Upper lobe of right lung (tissue), 1 donor: ENCODE data around the gene VTCN1. TPM values are rescaled to one million over a fixed set of nuclear protein-coding genes. Genes with fewer than 3 reads are reported as not detected.
"Not testable (repeated sequence)": the region's sequence is repeated elsewhere in the genome, so short reads cannot be mapped to it uniquely, and the experiment has no call there.

Experiments
- ATAC-seq: fragments of 200-7000 bp; cut with Tn5 transposase; one replicate; pipeline ENCODE4 v1.9.1; 2020; ENCODE audit warnings: mild to moderate bottlenecking, moderate library complexity
- DNase-seq: peaks from one replicate; pipeline ENCODE4 v3.0.0-alpha.2; 2020
- H3K27ac ChIP-seq: fragments of 200-600 bp; one replicate; pipeline ENCODE4 v1.8.0; 2022
- H3K27me3 ChIP-seq: fragments of 200-600 bp; one replicate; pipeline ENCODE4 v1.8.0; 2022; ENCODE audit warnings: mild to moderate bottlenecking
- H3K36me3 ChIP-seq: fragments of 200-600 bp; one replicate; pipeline ENCODE4 v1.8.0; 2022
- H3K4me1 ChIP-seq: fragments of 200-600 bp; one replicate; pipeline ENCODE4 v1.8.0; 2022
- H3K4me3 ChIP-seq: fragments of 200-600 bp; one replicate; pipeline ENCODE4 v1.8.0; 2022; ENCODE audit warnings: mild to moderate bottlenecking
- H3K9me3 ChIP-seq: fragments of 200-600 bp; one replicate; pipeline ENCODE4 v1.8.0; 2022
- CTCF ChIP-seq: fragments of 200-600 bp; IDR thresholded peaks from one replicate; pipeline ENCODE4 v1.8.0; 2022; ENCODE audit warnings: antibody characterized with exemption
- intact Hi-C: fragments of 100-400 bp; cut with DNase I; formaldehyde crosslinking; loops from one replicate; pipeline ENCODE4 v1.11.0; 2022
- total RNA-seq: library from RNA; stranded (reverse); fragmentation: NEBNext Ultra II Directional; extraction: Animal tissue kit (Norgen Biotek cat#: 25700); gene quantifications from one replicate; pipeline ENCODE4 v1.2.1, GENCODE V29; 2021
- donor health status: DM: no; HTN: yes; CAD: no; lungs with severe emphysema.

VTCN1 gene
- total RNA-seq, 1 donor from 2014 or later: not detected

GRCh38 chr1:117112047-117112717 lies 98.5 kb downstream of the VTCN1 start:
- intact Hi-C loops: no loop called here
- TF ChIP-seq CTCF: no peak
- DNase-seq (no peak), ATAC-seq (peak; percentile 74)
- Histone ChIP-seq H3K36me3 (peaks cover 5% of the 10 kb centered on the region), H3K4me1 (no peaks in the 10 kb centered on the region), H3K9me3 (no peaks in the 10 kb centered on the region), H3K27ac (no peak overlapping the region), H3K4me3 (no peak overlapping the region), H3K27me3 (no peaks in the 10 kb centered on the region)

DNA sequence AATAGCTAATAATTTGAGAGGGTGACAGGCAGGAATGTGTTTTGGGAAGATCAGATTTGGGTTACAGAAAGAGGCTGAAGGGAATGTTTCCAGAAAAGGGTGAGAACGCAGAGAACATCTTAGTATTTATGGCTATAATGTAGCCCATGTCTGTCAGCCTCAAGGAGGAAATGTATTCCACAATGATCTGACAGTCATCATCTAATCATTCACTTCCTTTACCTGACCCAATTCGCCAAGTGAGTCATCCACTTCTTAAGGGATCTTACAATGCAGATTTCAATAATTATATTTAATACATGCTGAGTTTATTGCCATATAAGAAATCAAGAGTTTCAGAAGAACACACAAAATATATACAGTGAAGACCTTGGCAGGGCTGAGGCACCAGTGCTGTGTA lies 100.0 kb downstream of the VTCN1 start:
- no peak for TF ChIP-seq CTCF
- H3K36me3 ChIP-seq: peaks cover 5% of the 10 kb centered on the region

GRCh38 chr1:117107364-117107763 lies 103.4 kb downstream of the VTCN1 start:
- no peak for TF ChIP-seq CTCF
- H3K27me3 ChIP-seq: no peaks in the 10 kb centered on the region
- no peaks in the 10 kb centered on the region for H3K4me1 ChIP-seq
- no peak overlapping the region for H3K4me3 ChIP-seq
- no peak for DNase-seq
- H3K27ac ChIP-seq: no peak overlapping the region
- intact Hi-C loops: no loop called here
- H3K36me3 ChIP-seq: peaks cover 6% of the 10 kb centered on the region
- ATAC-seq: no peak
- no peaks in the 10 kb centered on the region for H3K9me3 ChIP-seq

More for the DNA sequence above, 100.0 kb downstream of the VTCN1 start:
- Histone ChIP-seq H3K4me3 (no peak overlapping the region), H3K9me3 (no peaks in the 10 kb centered on the region), H3K4me1 (no peaks in the 10 kb centered on the region), H3K27me3 (no peaks in the 10 kb centered on the region), H3K27ac (no peak overlapping the region)
- DNase-seq: no peak
- intact Hi-C loops: no loop called here
- ATAC-seq: no peak

- no peak for TF ChIP-seq CTCF
- Histone ChIP-seq H3K4me1 (no peaks in the 10 kb centered on the region), H3K27ac (no peak overlapping the region), H3K27me3 (no peaks in the 10 kb centered on the region), H3K4me3 (no peak overlapping the region), H3K36me3 (peaks cover 6% of the 10 kb centered on the region), H3K9me3 (no peaks in the 10 kb centered on the region)
- DNase-seq: no peak
- ATAC-seq: no peak
- intact Hi-C loops: no loop called here
Observed at GRCh38 chr1:117106478-117106877, 104.2 kb downstream of the VTCN1 start.

DNA sequence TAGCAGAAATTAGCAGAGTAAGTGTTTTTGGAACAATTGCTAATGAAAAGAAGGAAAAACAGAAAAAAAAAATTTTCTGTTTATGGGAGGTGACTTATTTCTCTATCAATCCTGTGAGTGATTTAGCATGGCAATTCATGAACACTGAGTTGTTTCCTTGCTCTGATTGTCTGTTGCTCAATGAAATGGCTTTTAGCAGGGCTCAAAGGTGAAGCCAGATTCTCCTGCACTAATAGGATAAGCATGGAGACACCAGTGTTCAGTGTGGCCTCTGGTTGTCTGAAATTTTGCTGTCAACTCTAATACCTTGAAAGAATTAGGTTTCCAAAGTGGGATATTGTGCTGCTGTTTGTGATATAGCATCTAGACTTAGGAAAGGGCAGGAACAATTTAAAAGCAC lies 105.0 kb downstream of the VTCN1 start:
- intact Hi-C loops: no loop called here
- Histone ChIP-seq H3K4me1 (no peaks in the 10 kb centered on the region), H3K36me3 (peaks cover 6% of the 10 kb centered on the region), H3K4me3 (no peak overlapping the region), H3K27ac (no peak overlapping the region), H3K9me3 (no peaks in the 10 kb centered on the region), H3K27me3 (no peaks in the 10 kb centered on the region)
- DNase-seq (no peak), ATAC-seq (no peak)
- no peak for TF ChIP-seq CTCF

GRCh38 chr1:117104986-117105385 lies 105.7 kb downstream of the VTCN1 start:
- Histone ChIP-seq H3K4me1 (no peaks in the 10 kb centered on the region), H3K27me3 (no peaks in the 10 kb centered on the region), H3K27ac (no peak overlapping the region), H3K36me3 (peaks cover 6% of the 10 kb centered on the region), H3K4me3 (no peak overlapping the region), H3K9me3 (no peaks in the 10 kb centered on the region)
- ATAC-seq (no peak), DNase-seq (no peak)
- TF ChIP-seq CTCF: no peak
- intact Hi-C loops: no loop called here

DNA sequence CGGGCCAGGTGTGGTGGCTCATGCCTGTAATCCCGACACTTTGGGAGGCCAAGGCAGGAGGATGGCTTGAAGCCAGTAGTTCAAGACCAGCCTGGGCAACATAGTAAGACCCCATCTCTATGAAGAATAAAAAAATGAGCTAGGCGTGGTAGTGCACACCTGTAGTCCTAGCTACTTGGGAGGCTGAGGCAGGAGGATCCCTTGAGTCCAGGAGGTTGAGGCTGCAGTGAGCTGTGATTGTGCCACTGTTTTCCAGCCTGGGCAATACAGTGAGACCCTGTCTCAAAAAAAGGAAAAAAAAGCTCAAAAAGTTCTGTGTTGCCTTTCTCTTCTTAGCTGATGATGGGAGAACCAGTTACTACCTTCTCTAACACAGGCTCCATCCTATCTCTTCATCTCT lies 108.9 kb downstream of the VTCN1 start:
- H3K27ac ChIP-seq, intact Hi-C loops, DNase-seq, H3K4me1 ChIP-seq, ATAC-seq, H3K27me3 ChIP-seq, H3K4me3 ChIP-seq, H3K9me3 ChIP-seq: not testable (repeated sequence)
- peaks cover 13% of the 10 kb centered on the region for H3K36me3 ChIP-seq
